GM19395 (cell line): ENCODE results near the gene PGM1.
"Not testable (repeated sequence)": the region's sequence is repeated elsewhere in the genome, so short reads cannot be mapped to it uniquely, and the experiment has no call there.

Experiments used
- ATAC-seq: cut with Tn5 transposase; IDR thresholded peaks from one replicate; pipeline ENCODE4 v1.9.1; 2021; ENCODE audit warnings: mild to moderate bottlenecking, moderate library complexity; ENCODE audit not compliant: unreplicated experiment

Gene PGM1

DNA sequence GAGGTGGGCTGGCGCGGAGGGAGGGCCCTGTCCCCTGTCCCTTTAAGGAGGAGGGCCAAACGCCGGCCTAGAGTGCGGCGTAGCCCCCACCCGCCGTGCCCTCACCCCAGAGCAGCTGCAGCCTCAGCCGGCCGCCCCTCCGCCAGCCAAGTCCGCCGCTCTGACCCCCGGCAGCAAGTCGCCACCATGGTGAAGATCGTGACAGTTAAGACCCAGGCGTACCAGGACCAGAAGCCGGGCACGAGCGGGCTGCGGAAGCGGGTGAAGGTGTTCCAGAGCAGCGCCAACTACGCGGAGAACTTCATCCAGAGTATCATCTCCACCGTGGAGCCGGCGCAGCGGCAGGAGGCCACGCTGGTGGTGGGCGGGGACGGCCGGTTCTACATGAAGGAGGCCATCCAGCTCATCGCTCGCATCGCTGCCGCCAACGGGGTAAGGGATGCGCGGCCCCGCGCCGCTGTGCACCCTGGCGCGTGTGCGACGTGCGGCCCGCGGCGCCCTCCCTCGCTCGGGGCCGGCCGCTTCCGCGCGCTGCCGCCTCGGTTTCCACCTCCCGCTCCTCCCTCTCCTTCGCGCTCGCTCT, at the start of gene PGM1:
Gene PGM1 (plus strand): TSS at position 109 of the 583 bp plus-strand sequence. CDS start 78 bp downstream, at position 187.
- ATAC-seq: peak; percentile 76

DNA sequence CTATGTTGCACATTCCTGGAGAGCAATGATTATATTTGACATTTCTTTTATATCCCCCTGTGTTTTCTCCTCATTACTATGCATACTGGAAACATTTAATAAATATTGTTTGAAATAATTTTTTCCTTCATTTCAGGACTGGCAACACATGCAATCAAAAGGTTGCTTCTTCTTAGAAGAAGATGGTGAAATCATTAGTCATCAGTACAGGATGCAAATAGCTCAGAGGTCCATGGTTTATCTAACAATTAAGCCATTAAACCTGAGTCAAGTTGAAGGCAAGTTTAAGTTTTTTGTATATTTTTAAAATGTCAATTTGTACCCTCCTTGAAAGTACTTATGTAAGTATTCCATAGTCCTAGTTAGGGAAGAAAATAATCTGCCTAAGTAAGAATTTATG, 47.4 kb upstream of the PGM1 start:
- no peak for ATAC-seq

DNA sequence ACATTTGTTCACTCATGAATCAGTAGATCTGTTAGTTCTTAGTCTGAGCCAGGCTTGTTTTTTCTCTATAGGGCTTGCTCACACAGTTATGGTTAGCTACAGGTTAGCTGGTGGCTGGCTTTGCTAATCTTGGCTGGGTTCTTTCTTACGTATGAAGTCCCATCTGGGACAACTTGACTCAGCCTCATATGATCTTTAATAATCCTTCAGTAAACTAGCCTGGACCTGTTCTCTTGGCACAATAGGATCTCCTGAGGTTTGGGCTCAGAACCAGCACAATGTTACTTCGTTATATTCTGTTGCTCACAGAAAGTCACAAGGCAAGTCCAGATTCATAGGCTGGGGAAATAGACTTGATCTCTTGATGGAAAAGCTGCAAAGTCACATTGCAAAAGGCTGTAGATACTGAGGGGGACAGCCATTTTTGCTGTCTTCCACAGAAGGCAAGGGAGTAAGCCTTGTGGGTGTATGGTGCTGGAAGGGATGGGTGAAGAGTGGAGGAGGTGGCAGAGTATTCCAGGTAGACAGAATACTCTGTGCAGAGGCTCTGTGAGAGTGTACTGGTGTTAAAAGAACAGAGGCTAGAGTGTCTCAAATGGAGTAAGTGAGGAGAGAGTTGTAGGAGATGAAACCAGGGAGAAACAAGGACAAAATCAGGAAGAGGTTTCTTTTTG, 45.5 kb upstream of the PGM1 start:
- ATAC-seq: no peak

GRCh38 chr1:63548303-63548702, 44.9 kb upstream of the PGM1 start:
- ATAC-seq: no peak

DNA sequence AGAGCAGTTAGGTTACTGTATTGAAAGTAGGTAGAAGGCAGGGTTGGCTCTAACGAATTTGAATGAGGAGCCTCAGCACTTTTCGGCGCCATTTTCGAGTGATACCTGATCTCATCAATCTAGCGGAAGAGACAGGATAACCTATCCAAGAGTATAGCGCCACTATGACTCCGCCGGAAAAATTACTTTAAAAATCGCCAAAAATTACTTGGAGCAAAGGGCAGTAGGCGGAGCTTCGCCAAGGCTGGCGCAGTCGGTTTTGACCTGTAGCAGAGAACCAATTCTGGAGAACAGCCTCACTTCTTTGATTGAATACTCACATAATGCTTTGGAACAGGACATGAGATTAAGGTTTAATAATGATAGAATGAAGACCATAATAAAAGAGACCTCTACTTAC, 44.3 kb upstream of the PGM1 start:
- no peak for ATAC-seq

GRCh38 chr1:63555480-63555879, 37.7 kb upstream of the PGM1 start:
- no peak for ATAC-seq

DNA sequence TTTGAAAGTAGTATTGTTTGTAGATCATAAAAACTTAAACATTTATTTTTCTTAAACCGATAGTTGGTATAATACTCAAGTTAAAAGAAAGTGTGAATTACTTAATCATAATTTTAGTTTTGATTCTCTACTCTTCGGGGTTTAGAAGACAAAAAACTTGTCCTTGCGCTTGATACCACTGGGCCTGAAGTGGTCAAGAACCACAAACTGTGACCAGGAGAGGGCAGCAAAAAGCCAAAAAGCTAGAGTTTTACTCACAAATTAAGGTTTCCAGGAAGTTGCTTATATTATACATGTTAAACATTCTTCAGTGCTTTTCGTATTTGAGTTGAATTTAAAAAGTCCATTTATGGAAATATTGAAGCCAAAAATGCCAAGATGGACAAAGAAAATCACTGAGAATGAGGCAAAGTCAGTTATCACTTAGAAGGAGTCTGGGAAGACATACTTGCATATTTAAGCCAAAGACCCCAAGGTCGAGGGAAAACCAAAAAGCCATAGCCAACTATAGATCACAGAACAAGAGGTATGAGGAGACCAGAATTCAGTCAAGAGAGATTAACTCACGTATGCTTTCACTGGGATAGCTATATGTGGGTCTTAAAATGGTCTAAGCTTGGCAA, 35.7 kb upstream of the PGM1 start:
- no peak for ATAC-seq

DNA sequence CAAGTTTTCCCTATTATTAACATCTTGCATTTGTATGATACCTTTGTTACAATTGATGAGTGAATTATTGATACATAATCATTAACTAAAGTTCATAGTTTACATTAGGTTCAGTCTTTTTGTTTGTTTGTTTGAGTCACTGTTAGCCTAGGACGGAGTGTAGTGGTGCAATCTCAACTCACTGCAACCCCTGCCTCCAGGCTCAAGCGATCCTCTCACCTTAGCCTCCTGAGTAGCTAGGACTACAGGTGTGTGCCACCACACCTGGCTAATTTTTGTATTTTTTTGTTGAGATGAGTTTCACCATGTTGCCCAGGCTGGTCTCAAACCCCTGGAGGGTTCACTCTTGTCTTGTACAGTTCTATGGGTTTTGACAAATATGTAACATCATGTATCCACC, 33.9 kb upstream of the PGM1 start:
- ATAC-seq: no peak

DNA sequence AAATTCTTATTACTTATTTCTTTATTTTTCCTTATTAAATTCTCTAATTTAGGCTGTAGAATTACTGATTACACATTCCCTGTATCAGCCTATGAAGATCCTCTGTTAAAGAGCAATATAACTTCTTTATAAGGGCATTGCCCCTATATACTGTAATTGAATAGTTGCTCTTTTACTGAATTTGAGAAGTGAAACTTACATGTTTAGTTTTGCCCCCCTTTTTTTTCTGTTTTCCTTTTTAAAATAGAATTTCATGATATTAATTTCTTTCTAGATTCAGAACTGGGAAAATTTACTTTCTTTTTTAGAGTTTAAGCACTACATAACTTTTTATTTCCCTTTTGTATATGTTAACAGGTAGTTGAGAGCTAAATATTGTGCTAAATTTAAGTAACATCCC, 29.5 kb upstream of the PGM1 start:
- ATAC-seq: no peak

- no peak for ATAC-seq
Measured at GRCh38 chr1:63569068-63569467, 24.1 kb upstream of the PGM1 start.

DNA sequence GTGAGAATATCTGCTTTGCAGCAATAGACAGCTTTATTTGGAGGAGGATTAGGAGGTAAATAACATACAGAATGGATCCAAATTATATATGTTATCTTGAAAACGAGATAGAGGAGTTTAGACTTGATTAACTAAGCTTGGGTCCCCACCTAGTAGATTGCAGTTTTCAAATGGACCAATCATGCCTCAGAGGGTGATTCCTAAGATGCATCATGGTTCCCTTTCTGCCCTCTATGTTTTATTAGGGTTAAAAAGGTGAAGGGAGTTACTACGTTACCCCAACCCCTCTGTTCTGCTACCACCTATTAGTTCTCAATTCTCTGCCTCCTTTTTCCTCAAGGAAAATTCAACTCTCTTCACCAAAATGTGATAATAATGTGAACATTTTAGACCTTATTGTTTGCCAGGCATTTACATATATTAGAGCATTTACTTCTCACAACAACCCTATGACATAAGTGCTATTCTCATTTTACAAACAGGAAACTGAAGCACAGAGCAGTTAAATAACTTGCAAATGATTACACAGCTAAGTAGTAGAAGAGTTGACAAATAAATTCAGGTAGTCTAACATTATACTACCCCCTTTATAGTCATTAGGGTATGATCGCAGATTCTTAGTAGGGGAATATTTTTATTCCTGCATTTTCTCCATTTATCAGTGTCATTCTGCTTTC, 23.4 kb upstream of the PGM1 start:
- no peak for ATAC-seq

DNA sequence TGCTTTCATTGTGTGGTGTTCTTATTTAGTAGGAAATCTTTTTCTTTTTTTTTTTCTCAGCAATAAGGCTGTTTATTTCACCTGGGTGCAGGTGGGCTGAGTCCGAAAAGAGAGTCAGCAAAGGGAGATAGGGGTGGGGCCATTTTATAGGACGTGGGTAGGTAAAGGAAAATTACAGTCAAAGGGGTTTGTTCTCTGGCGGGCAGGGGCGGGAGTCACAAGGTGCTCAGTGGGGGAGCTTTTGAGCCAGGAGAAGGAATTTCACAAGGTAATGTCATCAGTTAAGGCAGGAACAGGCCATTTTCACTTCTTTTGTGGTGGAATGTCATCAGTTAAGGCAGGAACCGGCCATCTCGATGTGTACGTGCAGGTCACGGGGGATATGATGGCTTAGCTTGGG, 20.5 kb upstream of the PGM1 start:
- ATAC-seq: not testable (repeated sequence)

- ATAC-seq: not testable (repeated sequence)
Measured at GRCh38 chr1:63574203-63574796, 18.9 kb upstream of the PGM1 start.

DNA sequence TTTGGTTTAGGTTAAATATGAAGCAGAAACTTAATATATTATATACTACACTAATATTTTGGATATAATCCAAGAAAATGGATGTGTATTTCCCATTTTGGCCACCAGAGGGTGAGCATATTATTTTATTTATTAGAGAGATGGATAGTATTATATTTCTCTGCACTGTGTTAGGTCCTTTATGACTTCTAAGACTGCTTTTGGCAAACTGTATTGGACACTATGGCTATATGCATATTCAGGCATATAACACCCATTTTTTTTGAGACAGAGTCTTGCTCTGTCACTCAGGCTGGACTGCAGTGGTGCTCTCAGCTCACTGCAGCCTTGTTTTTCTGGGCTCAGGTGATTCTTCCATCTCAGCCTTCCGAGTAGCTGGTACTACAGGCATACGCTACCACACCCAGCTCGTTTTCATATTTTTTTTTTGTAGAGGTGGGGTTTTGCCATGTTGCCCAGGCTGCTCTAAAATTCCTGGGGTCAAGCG, 17.8 kb upstream of the PGM1 start:
- no peak for ATAC-seq

- ATAC-seq: not testable (repeated sequence)
Measured at GRCh38 chr1:63586326-63586725, 6.9 kb upstream of the PGM1 start.

GRCh38 chr1:63590166-63590560, 3.0 kb upstream of the PGM1 start:
- ATAC-seq: no peak

- no peak for ATAC-seq
Measured at GRCh38 chr1:63592536-63593302, 492 bp upstream of the PGM1 start.

GRCh38 chr1:63593886-63594605, 835 bp downstream of the PGM1 start:
- peak; percentile 63 for ATAC-seq

- ATAC-seq: no peak
Measured at GRCh38 chr1:63595435-63595834, 2.2 kb downstream of the PGM1 start.

- no peak for ATAC-seq
Measured at GRCh38 chr1:63599799-63600198, 6.6 kb downstream of the PGM1 start.
